Neural cell (in vitro differentiated cells): ENCODE measurements around the gene EMID1. TPM values are rescaled to one million over a fixed set of nuclear protein-coding genes. Genes with fewer than 3 reads are reported as not detected.

Source experiments
- H2AFZ ChIP-seq: fragments of 200-600, 300-800 bp; sonication (generic), shearing (Covaris generic); 2 replicates; pipeline ENCODE4 v1.6.0; 2014; ENCODE audit warnings: low read depth, mild to moderate bottlenecking, antibody characterized with exemption, low read length, moderate library complexity
- H3F3A ChIP-seq: fragments of 200-600 bp; shearing (Covaris generic); 2 replicates; pipeline ENCODE4 v1.6.1; 2016; ENCODE audit warnings: mild to moderate bottlenecking, moderate library complexity, mixed read lengths, antibody characterized with exemption, low read length; ENCODE audit not compliant: insufficient read depth, poor library complexity, severe bottlenecking
- H3K27ac ChIP-seq: fragments of 200-600, 300-800 bp; sonication (generic), shearing (Covaris generic); 2 replicates; pipeline ENCODE4 v1.5.1; 2014; ENCODE audit warnings: mild to moderate bottlenecking, low read length, moderate library complexity
- H3K27me3 ChIP-seq: fragments of 300-800, 200-600 bp; sonication (generic), shearing (Covaris generic); 2 replicates; pipeline ENCODE4 v1.6.0; 2014; ENCODE audit warnings: mild to moderate bottlenecking, low read depth, low read length, moderate library complexity; ENCODE audit not compliant: insufficient read depth
- H3K36me3 ChIP-seq: fragments of 300-800, 200-600 bp; sonication (generic), shearing (Covaris generic); 2 replicates; pipeline ENCODE4 v1.5.1; 2014; ENCODE audit warnings: mild to moderate bottlenecking, antibody characterized with exemption, low read length, moderate library complexity; ENCODE audit not compliant: insufficient read depth
- H3K4me2 ChIP-seq: fragments of 300-800, 200-600 bp; sonication (generic), shearing (Covaris generic); 2 replicates; pipeline ENCODE4 v1.6.0; 2014; ENCODE audit warnings: mild to moderate bottlenecking, low read length
- H3K4me3 ChIP-seq: fragments of 300-800, 200-600 bp; sonication (generic), shearing (Covaris generic); 2 replicates; pipeline ENCODE4 v1.5.1; 2014; ENCODE audit warnings: mild to moderate bottlenecking, low read length, moderate library complexity
- H3K79me2 ChIP-seq: fragments of 200-600 bp; shearing (Covaris generic); replicated peaks from 2 replicates; pipeline ENCODE4 v1.6.0; 2014; ENCODE audit warnings: mild to moderate bottlenecking, low read length, moderate library complexity; ENCODE audit not compliant: insufficient read depth
- H3K9ac ChIP-seq: fragments of 300-800, 200-600 bp; sonication (generic), shearing (Covaris generic); 2 replicates; pipeline ENCODE4 v1.6.1; 2016; ENCODE audit warnings: mild to moderate bottlenecking, low read length, mixed read lengths
- H3K9me2 ChIP-seq: fragments of 200-600 bp; shearing (Covaris generic); 2 replicates; pipeline ENCODE4 v1.6.1; 2016; ENCODE audit warnings: mild to moderate bottlenecking, low read length, mixed read lengths; ENCODE audit not compliant: insufficient read depth
- H3K9me3 ChIP-seq: fragments of 200-600, 300-800 bp; sonication (generic), shearing (Covaris generic); 2 replicates; pipeline ENCODE4 v1.6.1; 2016; ENCODE audit warnings: mild to moderate bottlenecking, mixed run types, low read length, moderate library complexity, mixed read lengths
- H4K20me1 ChIP-seq: fragments of 200-600 bp; shearing (Covaris generic); 2 replicates; pipeline ENCODE4 v1.6.1; 2016; ENCODE audit warnings: mild to moderate bottlenecking, mixed run types; ENCODE audit not compliant: insufficient read depth
- CTCF ChIP-seq: fragments of 450-650 bp; IDR thresholded peaks from 2 replicates; pipeline ENCODE4 v1.5.1; 2014; ENCODE audit warnings: antibody characterized with exemption, mild to moderate bottlenecking, moderate library complexity; ENCODE audit not compliant: poor library complexity, severe bottlenecking
- EP300 ChIP-seq: fragments of 450-650 bp; conservative IDR thresholded peaks from 2 replicates; pipeline ENCODE4 v1.6.1; 2014; ENCODE audit warnings: antibody characterized with exemption, mild to moderate bottlenecking, moderate library complexity; ENCODE audit not compliant: poor library complexity, severe bottlenecking
- EZH2 ChIP-seq: fragments of 200-600, 300-800 bp; shearing (Covaris generic), sonication (generic); IDR thresholded peaks from 2 replicates; pipeline ENCODE4 v1.6.1; 2014; ENCODE audit warnings: antibody characterized with exemption, low read length, borderline replicate concordance, mild to moderate bottlenecking; ENCODE audit not compliant: insufficient read depth, poor library complexity, severe bottlenecking
- MXI1 ChIP-seq: fragments of 450-650 bp; conservative IDR thresholded peaks from 2 replicates; pipeline ENCODE4 v1.6.1; 2014; ENCODE audit warnings: antibody characterized with exemption, mild to moderate bottlenecking; ENCODE audit not compliant: poor library complexity, severe bottlenecking
- POLR2AphosphoS5 ChIP-seq: IDR thresholded peaks from 2 replicates; pipeline ENCODE4 v1.6.1; 2012
- RAD21 ChIP-seq: fragments of 450-650 bp; conservative IDR thresholded peaks from 2 replicates; pipeline ENCODE4 v1.6.1; 2014; ENCODE audit warnings: antibody characterized with exemption, mild to moderate bottlenecking, moderate library complexity
- SMC3 ChIP-seq: fragments of 450-650 bp; conservative IDR thresholded peaks from 2 replicates; pipeline ENCODE4 v1.6.1; 2014; ENCODE audit warnings: antibody characterized with exemption, mild to moderate bottlenecking, moderate library complexity; ENCODE audit not compliant: poor library complexity
- TAF1 ChIP-seq: IDR thresholded peaks from 2 replicates; pipeline ENCODE4 v1.6.1; 2012; ENCODE audit warnings: low read depth
- polyA plus RNA-seq: library from polyadenylated mRNA; depleted of rRNA; stranded (reverse); fragments of >200 nt; gene quantifications from 2 replicates; pipeline ENCODE4 v1.2.3, GENCODE V29; 2014
- TF ChIP-seq, protein P1 (sequence below): IDR thresholded peaks from 2 replicates; pipeline ENCODE4 v1.6.1; 2012; ENCODE audit warnings: borderline replicate concordance

The EMID1 gene
- polyA plus RNA-seq, 1 donor from 2014 or later: 14.1 TPM

DNA sequence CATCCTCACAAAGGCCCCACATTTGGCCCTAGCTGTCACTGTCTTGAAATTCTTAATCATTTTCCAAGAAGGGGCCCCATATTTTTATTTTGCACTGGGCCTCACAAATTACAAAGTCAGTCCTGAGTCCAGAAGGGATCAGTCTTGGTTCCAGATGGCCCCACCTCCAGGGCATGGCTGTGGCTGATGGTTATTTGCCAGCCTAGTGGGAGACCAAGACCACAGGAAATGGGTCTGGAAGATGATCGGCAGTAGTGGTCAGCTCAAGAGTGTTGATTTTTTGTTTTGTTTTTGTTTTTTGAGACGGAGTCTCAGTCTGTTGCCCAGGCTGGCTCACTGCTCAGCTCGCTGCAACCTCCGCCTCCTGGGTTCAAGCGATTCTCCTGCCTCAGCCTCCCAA is 47.1 kb upstream of the EMID1 start:
- Histone ChIP-seq H3K4me3 (no peak overlapping the region), H3F3A (no peaks in the 10 kb centered on the region), H3K27ac (no peak overlapping the region), H3K9ac (no peak overlapping the region), H3K79me2 (no peaks in the 10 kb centered on the region), H3K9me2 (no peaks in the 10 kb centered on the region), H2AFZ (no peak overlapping the region), H4K20me1 (no peaks in the 10 kb centered on the region), H3K9me3 (no peaks in the 10 kb centered on the region), H3K27me3 (no peaks in the 10 kb centered on the region), H3K36me3 (no peaks in the 10 kb centered on the region), H3K4me2 (no peak overlapping the region)
- no peak for TF ChIP-seq CTCF
- TF ChIP-seq POLR2AphosphoS5: no peak
- TF ChIP-seq RAD21: no peak
- TF ChIP-seq, protein P1, sequence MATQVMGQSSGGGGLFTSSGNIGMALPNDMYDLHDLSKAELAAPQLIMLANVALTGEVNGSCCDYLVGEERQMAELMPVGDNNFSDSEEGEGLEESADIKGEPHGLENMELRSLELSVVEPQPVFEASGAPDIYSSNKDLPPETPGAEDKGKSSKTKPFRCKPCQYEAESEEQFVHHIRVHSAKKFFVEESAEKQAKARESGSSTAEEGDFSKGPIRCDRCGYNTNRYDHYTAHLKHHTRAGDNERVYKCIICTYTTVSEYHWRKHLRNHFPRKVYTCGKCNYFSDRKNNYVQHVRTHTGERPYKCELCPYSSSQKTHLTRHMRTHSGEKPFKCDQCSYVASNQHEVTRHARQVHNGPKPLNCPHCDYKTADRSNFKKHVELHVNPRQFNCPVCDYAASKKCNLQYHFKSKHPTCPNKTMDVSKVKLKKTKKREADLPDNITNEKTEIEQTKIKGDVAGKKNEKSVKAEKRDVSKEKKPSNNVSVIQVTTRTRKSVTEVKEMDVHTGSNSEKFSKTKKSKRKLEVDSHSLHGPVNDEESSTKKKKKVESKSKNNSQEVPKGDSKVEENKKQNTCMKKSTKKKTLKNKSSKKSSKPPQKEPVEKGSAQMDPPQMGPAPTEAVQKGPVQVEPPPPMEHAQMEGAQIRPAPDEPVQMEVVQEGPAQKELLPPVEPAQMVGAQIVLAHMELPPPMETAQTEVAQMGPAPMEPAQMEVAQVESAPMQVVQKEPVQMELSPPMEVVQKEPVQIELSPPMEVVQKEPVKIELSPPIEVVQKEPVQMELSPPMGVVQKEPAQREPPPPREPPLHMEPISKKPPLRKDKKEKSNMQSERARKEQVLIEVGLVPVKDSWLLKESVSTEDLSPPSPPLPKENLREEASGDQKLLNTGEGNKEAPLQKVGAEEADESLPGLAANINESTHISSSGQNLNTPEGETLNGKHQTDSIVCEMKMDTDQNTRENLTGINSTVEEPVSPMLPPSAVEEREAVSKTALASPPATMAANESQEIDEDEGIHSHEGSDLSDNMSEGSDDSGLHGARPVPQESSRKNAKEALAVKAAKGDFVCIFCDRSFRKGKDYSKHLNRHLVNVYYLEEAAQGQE: no peak

- Histone ChIP-seq H4K20me1 (no peaks in the 10 kb centered on the region), H3K36me3 (no peaks in the 10 kb centered on the region), H3F3A (no peaks in the 10 kb centered on the region), H3K9me2 (no peaks in the 10 kb centered on the region), H3K27me3 (no peaks in the 10 kb centered on the region), H2AFZ (no peak overlapping the region), H3K9me3 (no peaks in the 10 kb centered on the region), H3K9ac (no peak overlapping the region), H3K4me3 (no peak overlapping the region), H3K4me2 (no peak overlapping the region), H3K79me2 (no peaks in the 10 kb centered on the region), H3K27ac (no peak overlapping the region)
- TF ChIP-seq, protein P1: no peak
- TF ChIP-seq MXI1 (no peak), CTCF (no peak), EP300 (no peak), TAF1 (no peak), EZH2 (no peak), RAD21 (no peak), SMC3 (no peak), POLR2AphosphoS5 (no peak)
Measured at GRCh38 chr22:29163808-29164207, 41.9 kb upstream of the EMID1 start.
